HG03469 (cell line): Measurements from ENCODE around the gene SMYD2.
A peak's percentile ranks its signal among the peaks of the same experiment; 100 is the strongest.

Experiments used
- ATAC-seq: cut with Tn5 transposase; IDR thresholded peaks from one replicate; pipeline ENCODE4 v1.9.1; 2021; ENCODE audit warnings: mild to moderate bottlenecking, moderate library complexity, moderate number of reproducible peaks; ENCODE audit not compliant: unreplicated experiment

SMYD2 gene

GRCh38 chr1:214281021-214281719 lies at the start of gene SMYD2:
Gene SMYD2, plus strand, starts transcription at chr1:214281159. Its CDS starts 96 bp downstream, at chr1:214281255.
- ATAC-seq: peak; percentile 56

GRCh38 chr1:214233856-214234634 lies 46.9 kb upstream of the SMYD2 start:
- ATAC-seq: no peak

GRCh38 chr1:214234635-214235025 lies 46.3 kb upstream of the SMYD2 start:
- ATAC-seq: no peak

- no peak for ATAC-seq
These were observed 44.5 kb upstream of the SMYD2 start for GRCh38 chr1:214236477-214236876.

GRCh38 chr1:214241060-214241459 lies 39.9 kb upstream of the SMYD2 start:
- ATAC-seq: no peak

- ATAC-seq: no peak
These were observed 36.7 kb upstream of the SMYD2 start for GRCh38 chr1:214244252-214244651.

- ATAC-seq: no peak
These were observed 36.1 kb upstream of the SMYD2 start for GRCh38 chr1:214244841-214245240.

GRCh38 chr1:214247501-214248041 lies 33.4 kb upstream of the SMYD2 start:
- no peak for ATAC-seq

- no peak for ATAC-seq
These were observed 32.5 kb upstream of the SMYD2 start for GRCh38 chr1:214248311-214249085.

GRCh38 chr1:214249651-214250050 lies 31.3 kb upstream of the SMYD2 start:
- ATAC-seq: no peak

GRCh38 chr1:214251354-214251753 lies 29.6 kb upstream of the SMYD2 start:
- no peak for ATAC-seq

GRCh38 chr1:214255509-214255908 lies 25.4 kb upstream of the SMYD2 start:
- no peak for ATAC-seq

- peak; percentile 50 for ATAC-seq
These were observed 21.5 kb upstream of the SMYD2 start for GRCh38 chr1:214259353-214259977.

GRCh38 chr1:214260561-214261205 lies 20.3 kb upstream of the SMYD2 start:
- ATAC-seq: no peak

- ATAC-seq: peak; percentile 78
These were observed 19.5 kb upstream of the SMYD2 start for GRCh38 chr1:214261206-214262123.

GRCh38 chr1:214264196-214264595 lies 16.8 kb upstream of the SMYD2 start:
- no peak for ATAC-seq

GRCh38 chr1:214264976-214265375 lies 16.0 kb upstream of the SMYD2 start:
- no peak for ATAC-seq

- ATAC-seq: no peak
These were observed 10.8 kb upstream of the SMYD2 start for GRCh38 chr1:214270097-214270650.
